ENCODE results near the gene ANKRD53. TPM values are rescaled to one million over a fixed set of nuclear protein-coding genes. Genes with fewer than 3 reads are reported as not detected.

The ANKRD53 gene
- total RNA-seq: under 1 TPM in 1 of 2 experiments, not detected in 1; 0.24 TPM

DNA sequence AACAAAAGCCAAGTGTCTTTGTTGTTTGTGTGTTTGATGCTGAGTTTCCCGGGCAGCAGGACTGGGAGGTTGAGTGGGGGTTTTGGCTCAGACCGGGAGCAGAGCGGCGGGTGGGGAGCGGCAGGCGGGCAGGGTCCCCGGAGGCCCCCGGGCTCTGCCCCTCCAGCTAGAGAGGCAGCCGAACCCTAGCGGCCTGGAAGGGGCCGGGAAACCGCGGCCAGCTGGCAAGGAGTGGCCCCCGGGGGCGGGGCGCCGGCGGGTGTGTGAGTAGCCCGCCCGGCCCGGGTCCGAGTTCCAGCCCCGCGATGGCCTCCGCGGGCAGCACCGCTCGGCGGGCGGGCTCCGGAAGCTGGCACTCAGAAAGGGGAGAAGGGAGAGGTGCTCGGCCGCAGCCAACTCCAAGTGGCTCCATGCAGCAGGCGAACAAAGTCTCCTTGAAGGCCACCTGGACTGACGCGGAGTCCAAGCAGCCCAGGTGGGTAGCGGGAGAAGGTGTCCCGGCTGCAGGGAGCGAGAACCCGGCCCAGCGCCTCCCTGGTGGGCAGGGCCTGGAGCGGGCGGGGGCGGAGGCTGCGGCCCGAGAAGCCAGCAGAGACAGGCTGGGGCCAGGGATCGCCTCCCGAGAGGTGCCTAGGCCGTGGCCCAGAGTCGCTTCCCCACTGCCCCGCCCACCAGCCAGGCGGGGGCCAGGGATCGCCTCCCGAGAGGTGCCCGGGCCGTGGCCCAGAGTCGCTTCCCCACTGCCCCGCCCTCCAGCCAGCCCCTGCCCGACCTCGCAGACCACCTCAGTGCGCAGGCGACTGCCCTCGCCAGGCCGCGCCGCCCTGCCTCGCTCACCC is at the start of gene ANKRD53:
Gene ANKRD53, plus strand, starts transcription at position 290 of the 839 bp plus-strand sequence. Its CDS starts 16 bp downstream, at position 306.
- peaks cover 2% of the 10 kb centered on the region for H3K36me3 Mint-ChIP-seq (ENCODE audit: low read depth)
- H3K27ac Mint-ChIP-seq: peak within 1 kb of the TSS; percentile 19
- H3K9me3 Mint-ChIP-seq: no peaks in the 10 kb centered on the region
- peak within 1 kb of the TSS; percentile 72 for H3K4me3 Mint-ChIP-seq
- CTCF ChIA-PET: interaction anchor here (1.0 to 2.4 kb wide), 5 partner anchors 13 to 122 kb away, joined by 3 to 27 read pairs (median 5); no protein-coding TSS in a partner anchor
- peaks cover 13% of the 10 kb centered on the region for H3K4me1 Mint-ChIP-seq (ENCODE audit: low read depth)
- no peaks in the 10 kb centered on the region for H3K27me3 Mint-ChIP-seq (ENCODE audit: low read depth)
- peak; percentile 26 for DNase-seq
- intact Hi-C loops (cut with micrococcal nuclease): loop anchor here (2.0 kb wide), 1 partner anchor 32 kb away; no protein-coding TSS in a partner anchor

DNA sequence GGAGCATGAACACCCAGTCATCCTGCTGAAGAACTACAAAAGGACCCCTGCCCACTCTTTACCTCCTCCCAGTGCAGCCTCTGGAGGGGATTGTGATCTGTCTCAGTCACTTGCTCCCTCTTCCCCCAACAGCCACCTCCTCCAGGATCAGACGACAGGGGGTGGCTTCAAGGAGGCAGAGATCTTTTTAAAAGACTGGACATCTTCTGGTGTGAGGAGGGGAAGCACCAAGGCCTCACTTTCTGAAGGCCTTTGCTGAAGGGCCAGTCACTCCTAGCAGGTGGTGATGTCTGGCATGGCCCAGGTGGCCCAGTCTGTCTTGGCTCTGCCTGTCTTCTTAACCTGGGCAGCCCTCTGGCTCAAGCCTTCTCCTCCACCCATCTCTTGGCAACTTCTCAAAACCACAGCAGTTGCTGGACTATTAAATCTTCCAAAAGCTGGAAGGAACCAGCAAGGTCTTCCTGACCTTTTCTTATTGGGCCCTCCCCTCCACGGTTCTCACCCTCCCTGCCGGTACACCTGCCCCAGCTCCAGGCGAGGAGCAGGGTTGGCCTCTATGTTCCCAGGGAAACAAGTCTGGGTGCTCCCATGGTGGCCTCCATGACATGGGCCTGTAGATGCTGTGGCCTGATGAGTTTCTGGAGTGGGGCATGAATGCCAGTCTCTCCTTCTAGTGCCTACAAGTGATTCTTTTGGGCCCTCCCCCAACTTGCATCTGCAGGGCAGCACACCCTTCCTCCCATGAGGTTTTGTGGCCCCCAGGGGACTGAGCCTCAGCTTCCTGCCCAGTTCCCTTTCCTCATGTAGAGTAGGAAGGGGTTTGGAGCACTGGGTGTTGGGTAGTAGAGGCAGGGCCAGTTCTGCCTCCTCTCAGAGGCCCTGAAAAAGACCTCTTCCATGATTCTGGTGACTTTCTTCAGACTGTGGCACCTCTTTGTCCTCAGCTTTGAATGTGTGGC is 47.8 kb upstream of the ANKRD53 start:
- Mint-ChIP-seq H3K4me1 (ENCODE audit: low read depth) (no peaks in the 10 kb centered on the region), H3K27ac (no peak overlapping the region), H3K27me3 (ENCODE audit: low read depth) (no peaks in the 10 kb centered on the region), H3K36me3 (ENCODE audit: low read depth) (no peaks in the 10 kb centered on the region), H3K4me3 (no peak overlapping the region), H3K9me3 (no peaks in the 10 kb centered on the region)
- no peak for DNase-seq
- intact Hi-C loops (cut with micrococcal nuclease): no loop called here
- CTCF ChIA-PET: interaction anchor here (1.1 to 2.7 kb wide), 3 partner anchors 9 to 59 kb away, joined by 4 to 8 read pairs (median 4); no protein-coding TSS in a partner anchor

DNA sequence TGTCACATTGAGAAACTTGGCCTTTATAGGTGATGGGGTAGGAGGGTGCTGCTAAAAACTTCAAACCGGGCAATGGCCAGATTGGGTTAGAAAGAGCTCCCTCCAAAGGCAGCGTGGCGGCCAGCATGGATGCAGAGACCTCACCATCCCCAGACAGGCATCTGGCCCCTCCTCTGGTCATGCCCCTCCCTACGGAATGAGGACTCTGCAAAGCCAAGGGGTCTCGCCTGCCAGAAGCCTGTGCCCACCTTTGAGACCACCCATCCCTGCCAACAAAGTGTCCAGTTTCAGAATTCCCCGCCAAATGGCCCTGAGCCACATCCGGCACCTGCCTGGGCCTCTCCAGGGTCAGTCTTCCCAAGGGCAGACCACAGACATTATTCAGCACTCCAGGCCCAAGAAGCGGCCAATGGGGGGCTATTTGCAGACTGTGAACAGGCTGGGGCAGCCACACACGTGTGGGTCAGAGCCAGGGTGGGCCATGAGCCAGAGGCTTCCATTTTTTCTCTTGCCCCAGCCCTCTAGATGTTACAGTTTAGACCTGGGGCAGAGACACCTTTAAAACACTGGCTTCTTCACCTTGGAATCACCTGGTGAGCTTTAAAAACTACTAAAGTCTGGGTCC is 46.9 kb upstream of the ANKRD53 start:
- Mint-ChIP-seq H3K27ac (no peak overlapping the region), H3K36me3 (ENCODE audit: low read depth) (no peaks in the 10 kb centered on the region), H3K4me3 (no peak overlapping the region), H3K27me3 (ENCODE audit: low read depth) (no peaks in the 10 kb centered on the region), H3K9me3 (no peaks in the 10 kb centered on the region), H3K4me1 (ENCODE audit: low read depth) (no peaks in the 10 kb centered on the region)
- DNase-seq: no peak
- intact Hi-C loops (cut with micrococcal nuclease): no loop called here
- CTCF ChIA-PET: interaction anchor here (1.1 to 1.7 kb wide), 2 partner anchors 10 to 16 kb away, joined by 4 read pairs; no protein-coding TSS in a partner anchor

DNA sequence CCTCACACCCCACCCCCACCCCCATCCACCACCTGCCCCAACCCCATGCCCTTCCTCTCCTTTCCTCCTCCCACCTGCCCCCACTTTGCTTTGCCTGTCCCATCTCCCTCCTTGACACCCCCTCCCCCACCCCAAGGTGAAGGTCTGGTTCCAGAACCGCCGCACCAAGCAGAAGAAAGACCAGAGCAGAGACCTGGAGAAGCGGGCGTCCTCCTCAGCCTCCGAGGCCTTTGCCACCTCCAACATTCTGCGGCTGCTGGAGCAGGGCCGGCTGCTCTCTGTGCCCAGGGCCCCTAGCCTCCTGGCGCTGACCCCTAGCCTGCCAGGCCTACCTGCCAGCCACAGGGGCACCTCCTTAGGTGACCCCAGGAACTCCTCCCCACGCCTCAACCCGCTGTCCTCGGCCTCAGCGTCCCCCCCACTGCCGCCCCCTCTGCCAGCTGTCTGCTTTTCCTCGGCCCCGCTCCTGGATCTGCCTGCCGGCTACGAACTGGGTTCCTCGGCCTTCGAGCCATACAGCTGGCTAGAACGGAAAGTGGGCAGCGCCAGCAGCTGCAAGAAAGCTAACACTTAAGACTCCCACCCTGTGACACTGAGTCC is 45.7 kb upstream of the ANKRD53 start:
- CTCF ChIA-PET: no interaction called here
- Mint-ChIP-seq H3K9me3 (no peaks in the 10 kb centered on the region), H3K4me1 (ENCODE audit: low read depth) (no peaks in the 10 kb centered on the region), H3K36me3 (ENCODE audit: low read depth) (no peaks in the 10 kb centered on the region), H3K4me3 (no peak overlapping the region), H3K27ac (no peak overlapping the region), H3K27me3 (ENCODE audit: low read depth) (no peaks in the 10 kb centered on the region)
- intact Hi-C loops (cut with micrococcal nuclease): no loop called here
- DNase-seq: no peak

DNA sequence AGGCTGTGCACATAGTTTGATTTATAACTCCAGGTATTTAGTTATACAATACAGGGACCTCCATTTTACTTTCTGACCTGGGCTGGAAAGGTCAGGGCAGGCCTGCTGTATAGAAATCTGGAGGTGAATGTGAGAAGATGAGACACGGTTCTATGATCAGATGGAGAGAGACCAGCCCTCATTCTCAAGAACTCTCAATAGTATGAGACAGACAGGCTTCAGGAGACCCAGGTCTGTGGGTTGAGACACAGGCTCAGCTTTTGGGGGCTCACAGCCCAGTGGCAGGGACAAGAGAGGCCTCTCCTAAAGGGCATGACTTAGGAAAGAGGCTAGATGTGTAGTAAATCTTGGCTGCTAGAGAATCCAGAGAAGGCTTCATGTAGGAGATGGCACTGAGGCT is 43.4 kb upstream of the ANKRD53 start:
- Mint-ChIP-seq H3K27ac (no peak overlapping the region), H3K9me3 (no peaks in the 10 kb centered on the region), H3K4me1 (ENCODE audit: low read depth) (no peaks in the 10 kb centered on the region), H3K4me3 (no peak overlapping the region), H3K36me3 (ENCODE audit: low read depth) (no peaks in the 10 kb centered on the region), H3K27me3 (ENCODE audit: low read depth) (peaks cover 4% of the 10 kb centered on the region)
- intact Hi-C loops (cut with micrococcal nuclease): no loop called here
- no peak for DNase-seq
- CTCF ChIA-PET: interaction anchor here (1.4 to 3.4 kb wide), 2 partner anchors 12 to 15 kb away, joined by 3 to 24 read pairs; no protein-coding TSS in a partner anchor

GRCh38 chr2:70935468-70936164 is 42.8 kb upstream of the ANKRD53 start, which contains the start of gene ATP6V1B1:
Gene ATP6V1B1 (plus strand): TSS chr2:70935900. CDS start chr2:70935955, 55 bp downstream.
- DNase-seq: no peak
- H3K36me3 Mint-ChIP-seq (ENCODE audit: low read depth): no peaks in the 10 kb centered on the region
- H3K9me3 Mint-ChIP-seq: no peaks in the 10 kb centered on the region
- no peak within 1 kb of the TSS for H3K27ac Mint-ChIP-seq
- H3K27me3 Mint-ChIP-seq (ENCODE audit: low read depth): peaks cover 4% of the 10 kb centered on the region
- CTCF ChIA-PET: interaction anchor here (0.7 to 3.4 kb wide), 2 partner anchors 11 to 167 kb away, joined by 3 to 24 read pairs; no protein-coding TSS in a partner anchor
- H3K4me1 Mint-ChIP-seq (ENCODE audit: low read depth): no peaks in the 10 kb centered on the region
- intact Hi-C loops (cut with micrococcal nuclease): no loop called here
- H3K4me3 Mint-ChIP-seq: no peak within 1 kb of the TSS

- Mint-ChIP-seq H3K4me3 (no peak overlapping the region), H3K4me1 (ENCODE audit: low read depth) (no peaks in the 10 kb centered on the region), H3K9me3 (no peaks in the 10 kb centered on the region), H3K27ac (no peak overlapping the region), H3K36me3 (ENCODE audit: low read depth) (no peaks in the 10 kb centered on the region), H3K27me3 (ENCODE audit: low read depth) (peaks cover 4% of the 10 kb centered on the region)
- intact Hi-C loops (cut with micrococcal nuclease): no loop called here
- CTCF ChIA-PET: interaction anchor here (0.7 to 3.4 kb wide), 3 partner anchors 10 to 168 kb away, joined by 3 to 24 read pairs (median 3); no protein-coding TSS in a partner anchor
- no peak for DNase-seq
Measured at GRCh38 chr2:70936165-70936978, 42.1 kb upstream of the ANKRD53 start.

DNA sequence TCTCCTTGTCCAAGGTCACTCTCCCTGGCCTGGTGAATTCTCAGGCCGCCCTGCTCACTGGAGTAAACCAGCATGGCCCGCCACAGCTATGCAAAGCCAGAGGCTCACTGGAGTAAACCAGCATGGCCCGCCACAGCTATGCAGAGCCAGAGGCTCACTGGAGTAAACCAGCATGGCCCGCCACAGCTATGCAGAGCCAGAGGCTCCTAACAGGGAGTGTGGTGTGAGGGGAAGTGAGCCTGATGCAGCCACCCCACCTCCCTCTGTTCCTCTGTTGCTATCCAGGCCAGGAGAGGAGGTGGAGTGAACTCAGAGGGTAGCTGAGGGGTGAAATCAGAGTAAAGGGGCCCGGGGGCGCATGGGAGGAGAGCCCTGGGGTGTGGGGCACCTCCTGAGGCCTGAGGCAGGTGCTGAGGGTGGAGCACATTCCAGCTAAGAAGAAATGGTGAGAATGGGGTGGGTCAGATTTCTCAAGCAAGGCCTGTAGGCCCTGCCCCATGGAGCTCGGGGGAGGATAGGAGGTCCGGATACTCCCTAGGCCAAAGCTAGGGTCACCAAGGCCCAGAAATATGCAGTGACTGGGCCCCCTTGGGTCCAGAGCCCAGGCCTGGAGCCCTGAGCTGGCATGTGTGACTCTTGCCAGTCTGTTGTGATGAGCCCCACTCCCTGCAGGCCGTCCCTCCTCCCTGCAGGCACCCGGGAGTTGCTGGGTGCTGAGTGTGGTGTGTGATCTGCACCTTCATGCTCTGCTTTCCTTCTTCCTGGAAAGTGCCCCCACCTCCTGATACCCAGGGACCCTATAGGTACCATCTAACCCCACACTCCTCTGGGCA is 41.2 kb upstream of the ANKRD53 start:
- no peak for DNase-seq
- intact Hi-C loops (cut with micrococcal nuclease): no loop called here
- CTCF ChIA-PET: interaction anchor here (1.3 to 3.4 kb wide), 2 partner anchors 10 to 67 kb away, joined by 3 to 24 read pairs; no protein-coding TSS in a partner anchor
- no peak overlapping the region for H3K27ac Mint-ChIP-seq
- no peaks in the 10 kb centered on the region for H3K4me1 Mint-ChIP-seq (ENCODE audit: low read depth)
- no peaks in the 10 kb centered on the region for H3K9me3 Mint-ChIP-seq
- peaks cover 4% of the 10 kb centered on the region for H3K27me3 Mint-ChIP-seq (ENCODE audit: low read depth)
- no peaks in the 10 kb centered on the region for H3K36me3 Mint-ChIP-seq (ENCODE audit: low read depth)
- H3K4me3 Mint-ChIP-seq: no peak overlapping the region

GRCh38 chr2:70937866-70938585 is 40.4 kb upstream of the ANKRD53 start:
- CTCF ChIA-PET: interaction anchor here (0.9 to 3.4 kb wide), 7 partner anchors 9 to 68 kb away, joined by 3 to 24 read pairs (median 4); no protein-coding TSS in a partner anchor
- H3K4me3 Mint-ChIP-seq: no peak overlapping the region
- H3K27me3 Mint-ChIP-seq (ENCODE audit: low read depth): peaks cover 4% of the 10 kb centered on the region
- no peak for DNase-seq
- intact Hi-C loops (cut with micrococcal nuclease): no loop called here
- H3K4me1 Mint-ChIP-seq (ENCODE audit: low read depth): no peaks in the 10 kb centered on the region
- no peak overlapping the region for H3K27ac Mint-ChIP-seq
- no peaks in the 10 kb centered on the region for H3K36me3 Mint-ChIP-seq (ENCODE audit: low read depth)
- H3K9me3 Mint-ChIP-seq: no peaks in the 10 kb centered on the region

All from activated naive CD4-positive, alpha-beta T cell treated with anti-CD3 and anti-CD28 coated beads for 36 hours (primary cell).